Stimulated activated CD4-positive, alpha-beta T cell treated with anti-CD3 and anti-CD28 coated beads, Interleukin-1b, Interleukin-23, amount 100 ng/mL, for 4 hours (primary cell): ENCODE measurements around the gene KIF21A.

Source experiments
- DNase-seq, 2 donors: peaks; one replicate each; pipeline ENCODE4 v3.0.0-alpha.2; 2020; ENCODE audit warnings: low read depth in 2 of 2

The KIF21A gene

DNA sequence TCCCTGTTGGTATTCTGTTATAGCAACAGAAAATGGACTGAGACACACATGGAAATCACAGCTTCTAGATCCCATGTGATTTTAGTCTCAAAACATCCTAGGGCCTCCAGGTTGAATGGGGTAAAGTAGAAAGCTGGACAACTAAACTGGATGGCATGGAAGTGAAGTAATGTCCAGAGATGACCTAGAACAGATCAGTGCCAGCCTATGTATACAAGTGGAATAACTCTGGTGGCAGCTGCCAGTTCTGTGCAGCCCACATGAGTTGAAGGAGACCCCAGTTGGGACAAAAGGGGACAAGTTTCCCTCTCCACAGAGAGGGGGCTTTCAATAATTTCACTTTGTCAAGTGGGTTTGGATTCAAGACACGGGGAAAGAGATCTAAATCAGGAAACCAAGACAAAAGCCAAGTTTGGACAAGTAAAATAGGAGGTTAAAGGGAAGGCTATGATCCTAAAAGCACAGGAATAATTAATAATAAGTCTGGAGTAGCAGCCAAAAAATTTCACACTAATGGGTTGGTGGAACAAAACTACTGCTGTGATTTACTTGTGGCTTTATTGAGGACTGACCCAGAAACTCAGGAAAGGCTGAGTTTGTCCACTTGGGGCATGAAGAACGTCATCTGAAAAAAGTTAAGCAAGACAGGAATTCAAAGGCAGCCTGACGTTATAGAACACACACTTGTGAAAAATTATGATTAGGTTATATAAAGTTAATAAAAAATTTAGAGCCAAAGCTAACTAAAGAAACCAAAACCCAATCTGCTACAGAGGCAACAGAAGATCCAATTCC is 11.7 kb downstream of the KIF21A start:
- DNase-seq: no peak

DNA sequence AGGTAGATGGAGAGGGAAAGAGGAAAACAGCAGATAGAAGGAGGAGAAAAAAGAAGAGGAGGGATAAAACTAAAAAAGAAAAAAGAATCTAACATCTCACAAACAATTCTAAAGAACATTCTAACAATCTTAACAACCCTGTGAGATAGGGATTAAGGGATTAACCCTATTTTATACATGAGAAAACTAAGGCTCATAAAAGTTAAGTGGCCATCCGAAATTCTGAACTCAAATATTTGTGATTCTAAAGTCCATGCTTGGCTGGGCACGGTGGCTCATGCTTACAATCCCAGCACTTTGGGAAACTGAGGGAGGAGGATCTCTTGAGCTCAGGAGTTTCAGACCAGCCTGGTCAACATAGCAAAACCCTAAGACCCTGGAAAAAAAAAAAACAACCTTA is 13.1 kb downstream of the KIF21A start:
- DNase-seq: no peak

DNA sequence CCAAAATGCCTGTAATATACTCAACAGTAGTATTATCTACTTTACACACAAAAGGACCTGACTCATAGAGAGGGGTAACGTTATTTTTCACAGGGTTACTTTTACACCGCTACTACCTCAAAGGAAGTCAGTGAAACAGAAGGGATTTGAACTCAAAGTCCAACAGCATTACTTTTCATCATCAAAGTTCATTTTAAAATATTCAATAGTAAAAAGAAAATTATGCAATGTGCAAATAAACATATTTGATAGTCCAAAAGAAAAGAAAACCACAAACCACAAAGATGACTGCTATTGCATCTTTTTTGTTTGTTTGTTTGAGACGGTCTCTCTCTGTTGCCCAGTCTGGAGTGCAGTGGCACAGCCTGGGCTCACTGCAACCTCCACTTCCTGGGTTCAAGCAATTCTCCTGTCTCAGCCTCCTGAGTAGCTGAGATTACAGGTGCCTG is 15.5 kb downstream of the KIF21A start:
- DNase-seq: no peak

DNA sequence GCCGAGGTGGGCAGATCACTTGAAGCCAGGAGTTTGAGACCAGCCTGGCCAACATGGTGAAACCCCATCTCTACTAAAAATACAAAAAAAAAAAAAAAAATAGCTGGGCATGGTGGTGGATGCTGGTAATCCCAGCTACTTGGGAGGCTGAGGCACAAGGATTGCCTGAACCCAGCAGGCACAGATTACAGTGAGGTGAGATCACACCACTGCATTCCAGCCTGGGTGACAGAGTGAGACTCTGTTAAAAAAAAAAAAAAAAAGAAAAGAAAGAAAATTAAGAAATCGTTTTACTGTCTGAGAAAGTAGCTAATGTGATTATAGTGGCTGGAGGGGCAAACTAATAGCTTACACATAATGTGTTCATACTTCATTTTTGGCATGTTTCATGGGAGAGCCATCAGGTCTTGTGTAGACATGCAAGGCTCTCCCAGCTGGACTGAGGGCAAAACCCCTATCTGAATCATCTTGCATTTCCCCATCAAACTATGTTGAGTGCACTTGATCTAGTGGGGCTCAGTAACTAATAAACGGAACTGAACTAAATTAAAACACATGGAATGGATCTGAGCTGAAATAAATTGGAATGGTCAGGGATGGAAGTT is 16.2 kb downstream of the KIF21A start:
- DNase-seq: no peak

DNA sequence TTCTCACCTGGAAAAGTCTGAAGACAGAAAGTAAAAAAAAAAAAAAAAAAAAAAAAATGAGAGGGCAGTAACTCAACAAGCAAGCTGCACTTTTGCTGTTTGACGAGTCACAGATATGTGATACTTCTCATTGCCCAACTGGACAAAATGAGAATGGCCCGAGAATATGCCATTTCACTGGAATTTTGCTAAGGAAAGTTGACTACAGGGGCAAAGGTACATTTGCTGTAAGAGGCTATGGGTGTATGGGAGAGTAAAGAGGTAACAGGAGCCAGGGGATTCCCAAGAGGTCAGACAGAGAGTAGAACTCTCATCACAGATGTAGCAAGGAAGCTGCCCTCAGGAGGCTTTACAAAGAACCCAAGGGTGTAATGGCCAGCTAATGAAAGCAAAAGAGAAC is 22.9 kb downstream of the KIF21A start:
- DNase-seq: no peak

DNA sequence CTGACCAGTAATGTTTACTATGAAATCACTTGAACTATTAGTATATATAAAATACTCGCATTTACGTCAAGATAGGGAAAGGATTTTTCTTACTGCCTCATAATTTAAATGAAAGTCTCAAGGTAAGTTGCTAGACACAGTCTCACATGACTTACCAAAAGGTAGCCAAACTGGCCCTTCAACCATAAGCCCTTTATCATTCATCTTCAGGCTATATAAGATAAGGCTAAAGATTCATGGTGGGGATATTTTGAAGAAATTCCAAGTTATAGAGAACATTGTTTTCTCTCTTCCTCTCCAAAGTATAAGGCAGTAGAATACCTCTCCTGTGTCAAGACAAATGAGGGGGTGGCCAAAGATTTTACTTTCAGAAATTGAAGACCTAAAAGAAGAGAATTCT is 23.4 kb downstream of the KIF21A start:
- no peak for DNase-seq

DNA sequence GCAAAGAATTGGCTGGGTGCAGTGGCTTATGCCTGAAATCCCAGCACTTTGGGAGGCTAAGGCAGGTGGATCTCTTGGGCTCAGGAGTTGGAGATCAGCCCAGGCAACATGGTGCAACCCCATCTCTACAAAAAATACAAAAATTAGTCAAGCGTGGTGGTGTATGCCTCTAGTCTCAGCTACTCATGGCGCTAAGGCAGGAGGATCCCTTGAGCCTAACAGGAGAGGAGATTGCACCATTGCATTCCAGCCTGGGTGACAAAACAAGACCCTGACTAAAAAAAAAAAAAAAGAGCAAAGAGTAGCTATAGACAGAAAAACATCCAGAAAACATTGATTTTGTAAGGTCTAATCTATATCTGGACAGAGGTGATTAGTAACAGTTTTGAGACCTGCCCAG is 25.0 kb downstream of the KIF21A start:
- no peak for DNase-seq

DNA sequence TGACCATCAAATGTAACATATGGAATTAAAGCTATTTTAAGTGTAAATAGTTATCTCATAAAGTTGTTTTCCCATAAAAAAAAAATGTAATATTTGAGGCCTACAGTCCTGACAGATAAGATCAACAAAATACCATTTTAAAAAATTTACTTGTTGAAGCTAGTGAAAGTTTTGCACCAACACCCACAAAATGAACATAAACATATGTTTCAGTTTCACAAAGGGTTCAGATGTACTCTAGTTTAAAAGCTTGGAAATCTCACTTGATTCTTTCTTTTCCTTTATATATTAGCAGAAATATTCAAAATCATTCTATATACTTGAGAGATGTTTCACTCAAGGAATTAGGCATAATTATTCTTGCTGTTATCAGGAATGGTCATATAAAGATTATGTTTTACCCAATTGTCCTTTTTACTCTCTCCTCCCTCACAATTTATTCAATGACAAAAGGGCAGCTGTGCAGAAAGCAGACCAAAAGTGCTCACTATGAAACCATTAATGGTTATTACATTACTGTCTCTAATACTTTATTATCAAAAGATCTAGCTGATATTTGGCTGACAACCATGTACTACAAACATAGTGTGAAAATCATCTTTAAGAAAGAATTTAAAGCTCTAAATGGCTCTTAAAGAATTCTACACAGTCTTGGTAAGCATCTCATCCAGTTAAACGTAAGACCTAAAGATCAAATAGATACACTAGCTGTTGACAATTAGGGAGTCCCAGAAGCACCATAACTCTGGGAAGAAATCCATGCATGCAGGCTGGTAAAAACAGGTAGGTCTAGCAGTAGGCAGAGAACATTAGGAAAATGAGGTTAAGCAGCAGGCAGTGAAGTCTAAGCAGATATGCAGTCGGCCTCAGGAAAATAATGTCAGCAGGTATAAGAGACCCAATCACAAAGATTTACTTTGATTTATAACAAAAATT is 28.8 kb downstream of the KIF21A start:
- DNase-seq: no peak

DNA sequence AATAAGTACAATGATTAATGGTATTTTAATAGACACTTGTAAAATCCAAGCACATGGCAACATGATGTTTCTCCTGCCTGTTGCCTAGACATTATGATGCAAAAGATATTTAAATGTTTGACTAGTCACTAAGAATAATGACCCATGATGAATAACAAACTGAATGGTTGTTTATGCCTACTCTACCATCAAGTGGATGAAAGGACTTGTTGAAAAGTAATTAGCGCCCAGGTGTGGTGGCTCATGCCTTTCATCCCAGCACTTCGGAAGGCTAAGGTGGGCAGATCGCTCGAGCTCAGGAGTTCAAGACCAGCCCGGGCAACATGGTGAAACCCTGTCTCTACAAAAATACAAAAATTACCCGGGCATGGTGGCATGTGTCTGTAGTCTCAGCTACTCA is 30.7 kb downstream of the KIF21A start:
- no peak for DNase-seq

DNA sequence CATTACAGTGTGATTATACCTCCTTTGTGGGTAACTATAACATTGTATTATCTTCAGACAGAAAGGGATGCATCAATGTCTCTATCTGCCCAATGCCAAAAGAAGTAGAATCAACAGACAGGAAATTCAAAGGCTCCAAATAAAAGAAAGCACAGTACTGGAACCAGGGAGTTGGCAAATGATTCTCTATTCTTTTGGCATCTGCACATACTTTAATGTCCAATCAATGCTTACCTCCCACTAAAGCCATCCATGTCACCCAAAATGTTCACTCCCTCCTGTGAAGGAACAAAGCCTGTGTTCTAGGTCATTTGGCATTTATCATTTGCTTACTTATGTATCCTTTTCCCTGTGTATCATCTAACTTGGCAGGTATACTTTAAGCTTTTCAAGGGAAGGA is 36.7 kb downstream of the KIF21A start:
- no peak for DNase-seq

DNA sequence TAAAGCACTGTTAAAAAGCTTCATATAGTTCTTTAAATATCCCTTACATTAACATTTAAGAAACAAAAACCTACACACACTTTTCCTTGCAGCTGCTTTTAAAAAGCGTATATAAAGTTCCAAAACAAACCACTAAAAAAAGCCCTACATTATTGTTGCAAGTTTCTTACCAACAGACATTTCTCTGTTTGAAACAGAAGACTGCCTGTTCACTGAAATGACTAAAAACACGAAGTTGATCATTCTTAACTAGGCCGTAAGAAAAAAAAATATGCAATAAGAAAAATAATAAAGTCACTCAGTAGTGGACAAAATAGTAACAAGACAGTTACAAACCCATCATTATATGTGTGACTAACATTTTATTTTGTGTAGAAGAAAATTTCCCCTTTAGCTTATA is 37.3 kb downstream of the KIF21A start:
- no peak for DNase-seq

DNA sequence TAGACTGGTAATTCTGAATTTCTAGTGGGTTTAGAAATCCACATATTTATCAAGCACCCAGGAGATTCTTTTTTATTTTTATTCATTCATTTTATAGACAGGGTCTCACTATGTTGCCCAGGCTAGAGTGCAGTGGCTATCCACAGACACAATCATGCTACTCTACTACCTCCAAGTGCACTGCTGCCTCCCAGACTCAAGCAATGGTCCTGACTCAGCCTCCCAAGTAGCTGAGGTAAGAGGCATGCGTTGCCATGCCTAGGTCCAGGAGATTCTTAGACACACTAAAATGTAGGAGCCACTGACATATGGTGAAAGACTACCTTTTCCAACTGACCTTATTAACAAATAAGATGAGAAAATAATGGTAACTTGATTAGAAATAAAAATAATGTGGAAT is 38.9 kb downstream of the KIF21A start:
- DNase-seq: no peak

DNA sequence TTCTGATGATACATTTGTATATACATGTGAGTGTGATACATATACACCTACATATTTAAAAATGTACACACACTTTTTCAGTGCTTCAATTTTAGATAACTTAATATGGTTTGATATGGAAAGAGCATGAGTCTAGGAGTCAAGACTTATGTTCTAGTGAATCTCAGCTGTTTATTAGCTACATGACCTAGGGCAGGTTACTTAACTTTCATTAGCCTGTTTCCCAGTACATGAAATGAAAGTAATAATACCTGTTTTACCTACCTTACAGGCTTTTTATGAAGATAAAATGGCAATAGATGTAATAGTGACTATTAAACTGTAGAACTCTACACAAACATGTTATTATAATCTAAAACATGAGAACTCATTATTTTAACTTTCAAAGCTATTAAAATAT is 39.5 kb downstream of the KIF21A start:
- DNase-seq: no peak

DNA sequence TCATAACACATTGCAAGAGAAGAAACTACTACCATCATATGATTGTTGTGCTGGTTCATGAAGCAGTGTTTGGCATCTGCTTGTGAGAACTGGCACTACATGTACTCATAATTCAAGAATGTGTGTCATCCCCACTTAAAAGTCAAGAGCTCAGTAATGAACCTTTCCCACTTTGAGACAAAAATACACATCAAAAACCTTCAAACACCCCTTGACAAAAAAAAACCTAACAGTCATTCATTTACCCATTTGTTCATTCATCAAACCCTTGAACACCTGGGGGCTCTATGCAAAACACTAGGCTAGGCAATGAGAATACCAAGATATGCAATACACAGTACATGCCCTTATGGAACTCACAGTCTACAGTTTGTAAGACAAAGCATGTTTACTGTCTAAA is 40.0 kb downstream of the KIF21A start:
- no peak for DNase-seq

DNA sequence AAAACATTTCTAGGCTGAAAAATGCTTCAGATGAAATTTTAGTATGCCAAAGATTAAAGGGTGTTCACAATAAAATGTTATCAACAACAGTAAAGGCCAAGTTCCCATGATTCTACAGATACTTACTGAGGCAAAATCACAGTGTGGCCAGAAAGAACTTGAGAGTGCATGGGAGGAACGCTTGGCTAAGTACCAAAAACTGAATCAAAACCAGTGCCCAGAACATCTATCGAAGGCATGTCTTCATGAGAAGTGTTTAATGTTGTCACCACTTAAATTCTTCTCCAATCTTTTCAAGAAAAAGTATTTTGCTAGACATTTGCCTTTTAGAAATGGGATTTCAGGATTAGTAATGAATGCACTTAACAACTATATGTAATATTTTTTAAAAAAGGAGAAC is 41.5 kb downstream of the KIF21A start:
- DNase-seq: no peak

DNA sequence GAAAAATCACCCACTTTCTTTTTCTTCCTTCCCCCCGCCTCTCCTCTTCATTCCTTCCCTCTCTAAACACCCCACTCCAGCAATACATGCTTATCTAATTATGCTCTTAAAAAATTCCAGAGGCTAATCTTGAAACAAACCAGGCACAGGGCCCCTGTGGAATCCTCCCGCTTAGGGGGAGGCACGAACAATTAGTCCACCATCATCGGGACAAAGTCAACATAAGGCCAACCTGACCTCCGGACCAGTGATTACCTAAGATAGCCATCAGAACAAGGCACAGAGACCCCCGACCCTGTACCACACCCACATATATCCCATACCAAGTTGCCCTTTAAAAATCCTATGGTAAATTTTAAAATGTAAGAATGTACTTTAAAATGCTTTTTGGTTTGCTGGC is 47.1 kb downstream of the KIF21A start:
- no peak for DNase-seq

DNA sequence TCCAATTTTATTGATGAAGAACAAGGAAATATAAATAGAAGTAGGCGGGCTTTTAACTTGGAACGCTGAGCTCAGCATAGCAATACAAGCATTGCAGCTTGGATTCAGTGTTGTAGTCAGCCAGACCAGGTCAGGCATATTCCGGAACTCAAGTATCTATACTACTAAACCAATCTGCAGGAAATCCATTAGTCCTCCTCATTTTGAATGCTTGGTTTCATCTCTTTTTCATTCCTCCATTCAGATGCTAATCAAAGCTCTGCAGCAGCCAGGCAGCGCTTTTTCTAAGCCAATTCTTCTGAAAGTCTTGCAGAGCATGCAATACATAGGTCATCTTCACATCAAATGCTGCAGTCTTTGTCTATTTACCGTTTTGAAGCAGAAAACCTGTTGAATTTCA is 49.0 kb downstream of the KIF21A start:
- DNase-seq: no peak

DNA sequence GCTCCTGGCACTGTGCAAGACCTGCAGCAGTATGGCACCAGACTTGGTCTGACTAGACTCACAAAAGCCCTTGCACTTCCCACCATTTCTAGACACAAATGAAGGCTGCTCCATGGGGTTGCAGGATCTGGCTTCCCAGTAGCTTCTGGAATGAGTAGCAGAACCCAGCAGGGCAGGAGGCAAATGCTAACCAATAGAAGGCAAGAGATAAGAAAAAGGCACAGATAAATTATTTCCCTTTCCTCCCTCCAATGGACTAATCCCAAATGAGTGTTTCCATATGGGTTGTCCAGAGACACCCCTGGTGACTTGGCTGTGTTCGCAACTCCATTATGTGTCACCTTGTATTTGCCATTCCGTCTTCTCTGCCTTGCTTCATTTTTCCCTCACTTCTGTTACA is 49.7 kb downstream of the KIF21A start:
- no peak for DNase-seq

DNA sequence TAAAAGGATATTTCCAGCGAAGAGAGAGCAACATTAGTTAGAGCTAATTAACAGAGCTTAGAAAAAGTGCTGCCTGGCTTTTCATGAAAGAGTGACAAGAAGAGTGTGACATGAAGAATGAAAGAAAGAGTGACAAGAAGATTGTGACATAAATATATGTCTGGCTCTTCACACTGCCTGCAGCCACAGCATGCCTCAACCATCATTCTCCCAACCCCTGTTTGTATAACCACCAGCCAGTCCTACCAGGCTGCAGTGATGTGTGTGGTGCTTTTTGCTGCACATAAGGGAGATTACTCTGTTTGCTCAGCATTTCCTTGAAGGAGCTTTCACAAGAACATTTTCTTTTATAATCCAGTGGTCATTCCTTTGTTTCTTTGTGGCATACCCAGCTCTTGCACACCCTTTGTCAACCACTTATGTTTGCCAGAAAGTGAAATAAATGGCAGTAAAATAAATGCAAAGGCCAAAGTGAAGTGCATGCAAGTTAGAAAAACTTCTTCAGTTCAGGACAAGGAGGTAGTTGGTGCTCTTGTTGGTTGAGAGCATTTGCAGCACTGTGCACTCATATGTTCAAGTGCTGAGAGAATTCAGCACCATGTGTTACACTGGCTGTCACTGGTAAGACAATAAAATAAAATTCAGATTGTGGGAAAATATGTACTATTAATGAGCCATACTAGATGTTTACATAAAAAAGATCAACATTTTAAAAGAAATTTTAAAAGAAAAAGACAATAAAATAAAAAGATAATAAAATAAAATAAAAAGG is 50.6 kb downstream of the KIF21A start:
- DNase-seq: no peak

DNA sequence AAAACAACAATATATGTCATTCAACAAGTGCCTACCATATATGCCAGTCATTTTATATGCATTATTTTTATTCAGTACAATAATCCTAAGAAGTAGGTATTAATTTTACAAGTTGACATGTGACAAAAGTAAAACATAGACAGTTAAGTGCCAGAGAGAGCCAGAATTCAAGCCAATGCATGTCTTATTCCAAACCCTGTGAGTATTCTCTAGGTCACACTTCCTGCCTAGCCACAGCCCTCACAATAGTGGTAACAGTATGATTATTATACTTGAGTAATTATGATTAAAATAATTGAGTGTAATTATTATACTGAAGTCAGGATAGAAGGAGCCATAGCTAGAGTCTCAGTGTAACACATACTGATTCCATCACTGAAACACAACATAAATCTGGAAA is 52.2 kb downstream of the KIF21A start:
- no peak for DNase-seq

DNA sequence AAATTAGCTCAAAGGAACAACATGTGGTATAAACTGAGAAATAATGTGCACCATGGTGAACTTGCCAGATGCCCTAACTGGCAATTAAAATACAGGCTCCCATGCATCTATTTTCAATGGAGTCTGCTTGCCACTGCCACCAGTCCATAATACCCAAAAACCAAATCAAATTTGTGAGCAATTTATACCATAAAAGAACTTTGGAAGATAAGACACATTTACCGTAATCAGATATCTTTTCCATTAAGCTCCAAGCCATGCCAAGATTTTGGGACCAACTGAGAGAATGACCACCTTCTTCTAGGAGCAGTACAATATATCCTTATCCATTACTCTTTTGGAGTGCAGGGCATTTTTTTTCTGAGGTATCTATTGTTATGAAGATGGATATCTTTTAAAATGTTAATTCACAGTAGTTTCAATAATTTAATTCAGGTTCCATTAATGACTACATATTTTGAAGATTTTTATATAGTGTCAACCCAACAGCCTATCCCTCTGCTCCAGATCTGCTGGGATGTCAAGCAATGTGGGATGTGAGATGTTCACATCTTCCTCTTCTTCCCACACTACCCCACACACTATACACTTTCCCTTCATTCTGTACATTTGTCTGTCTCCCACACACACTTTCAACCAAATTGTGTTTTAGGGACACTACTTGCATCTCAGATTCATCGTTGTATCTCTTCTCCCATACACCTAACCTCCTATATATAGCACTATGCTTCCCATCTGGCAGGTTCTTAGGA is 53.3 kb downstream of the KIF21A start:
- no peak for DNase-seq
